H1 (cell line): Measurements from ENCODE around the gene FERMT1. TPM values are rescaled to one million over a fixed set of nuclear protein-coding genes. Genes with fewer than 3 reads are reported as not detected.

Source experiments
- CTCF ChIA-PET: fragments of 300-600 bp; sonication (Branson Sonifier 250); formaldehyde crosslinking; loops from one replicate; lab custom pipeline; 2021; ENCODE audit not compliant: partially characterized antibody; lab: Charles Lee
- POLR2A ChIA-PET: fragments of 300-600 bp; sonication (Branson Sonifier 250); formaldehyde crosslinking; loops from one replicate; lab custom pipeline; 2021; ENCODE audit warnings: inconsistent platforms; ENCODE audit not compliant: partially characterized antibody; lab: Charles Lee
- DNase-seq, 2 experiments: peaks; one replicate each; pipeline versions ENCODE4 v3.0.0 to v3.0.0-alpha.2; 2010 to 2022; ENCODE audit warnings: low spot score in 2 of 2, low read depth in 1 of 2, mixed read lengths in 1 of 2
- FAIRE-seq: peaks from 2 replicates; lab custom pipeline; 2011; peaks lifted over from hg19 to GRCh38; lab: Jason Lieb, UNC
- H2AFZ ChIP-seq: 2 replicates; pipeline ENCODE4 v1.8.1; 2012; ENCODE audit warnings: low read length, inconsistent platforms
- H2AK5ac ChIP-seq: 2 replicates; pipeline ENCODE4 v1.6.1; 2013; ENCODE audit warnings: low read depth, low read length
- H2BK120ac ChIP-seq: replicated peaks from 2 replicates; pipeline ENCODE3; 2013; ENCODE audit warnings: low read depth, low read length, inconsistent platforms
- H2BK12ac ChIP-seq: 2 replicates; pipeline ENCODE4 v1.6.1; 2013; ENCODE audit warnings: low read depth, low read length
- H2BK15ac ChIP-seq: 2 replicates; pipeline ENCODE4 v1.6.1; 2013; ENCODE audit warnings: low read length
- H2BK20ac ChIP-seq: 2 replicates; pipeline ENCODE4 v1.6.1; 2013; ENCODE audit warnings: low read length
- H2BK5ac ChIP-seq: 2 replicates; pipeline ENCODE4 v1.6.1; 2013; ENCODE audit warnings: low read depth, low read length
- H3K14ac ChIP-seq: 2 replicates; pipeline ENCODE4 v1.6.1; 2013; ENCODE audit warnings: inconsistent platforms; ENCODE audit not compliant: insufficient read length
- H3K18ac ChIP-seq: 2 replicates; pipeline ENCODE4 v1.6.1; 2013; ENCODE audit warnings: low read length; ENCODE audit errors: extremely low read depth
- H3K23ac ChIP-seq: 2 replicates; pipeline ENCODE4 v1.6.1; 2013; ENCODE audit warnings: inconsistent platforms; ENCODE audit not compliant: insufficient read length
- H3K23me2 ChIP-seq: 2 replicates; pipeline ENCODE4 v1.6.1; 2013; ENCODE audit warnings: low read depth, low read length
- H3K27ac ChIP-seq: 2 replicates; pipeline ENCODE4 v1.6.1; 2011; ENCODE audit warnings: low read depth, low read length, inconsistent platforms
- H3K27me3 ChIP-seq, 4 experiments: replicated peaks in 1 of 4; 1 replicate in 1 of 4; 2 replicates in 3 of 4; pipeline versions ENCODE4 v1.6.1 to v1.8.1; 2011 to 2013; ENCODE audit warnings: low read length in 3 of 4, mild to moderate bottlenecking in 3 of 4, inconsistent platforms in 2 of 4, mixed read lengths in 2 of 4, moderate library complexity in 1 of 4; ENCODE audit not compliant: control insufficient read depth in 3 of 4, insufficient read depth in 3 of 4; ENCODE audit errors: extremely low read depth in 1 of 4
- H3K36me3 ChIP-seq, 4 experiments: 2 replicates each; pipeline versions ENCODE4 v1.6.1 to v1.8.1; 2011 to 2013; ENCODE audit warnings: mild to moderate bottlenecking in 4 of 4, low read length in 3 of 4, moderate library complexity in 2 of 4, control low read depth in 1 of 4, inconsistent platforms in 1 of 4; ENCODE audit not compliant: insufficient read depth in 4 of 4, control insufficient read depth in 2 of 4
- H3K4ac ChIP-seq: replicated peaks from 2 replicates; pipeline ENCODE3; 2013; ENCODE audit warnings: low read length, low read depth, mixed read lengths, inconsistent platforms; ENCODE audit not compliant: insufficient read length
- H3K4me1 ChIP-seq, 4 experiments: replicated peaks in 1 of 4; 1 replicate in 1 of 4; 2 replicates in 3 of 4; pipeline versions ENCODE4 v1.6.1 to v1.8.1; 2011 to 2013; ENCODE audit warnings: low read length in 3 of 4, inconsistent platforms in 2 of 4, mixed read lengths in 1 of 4; ENCODE audit not compliant: insufficient read depth in 4 of 4, control insufficient read depth in 3 of 4
- H3K4me2 ChIP-seq, 2 experiments: 2 replicates each; pipeline versions ENCODE4 v1.6.1 to v1.8.1; 2011 to 2013; ENCODE audit warnings: low read depth in 2 of 2, low read length in 2 of 2, control low read depth in 1 of 2, inconsistent platforms in 1 of 2, mild to moderate bottlenecking in 1 of 2; ENCODE audit not compliant: insufficient read depth in 1 of 2
- H3K4me3 ChIP-seq, 4 experiments: fragments of 200-600, 300-600 bp in 1 of 4; sonication (generic), shearing (Covaris generic), sonication (Bioruptor Twin) in 1 of 4; 2 replicates each; pipeline versions ENCODE4 v1.5.1 to v1.8.1; 2011 to 2016; ENCODE audit warnings: low read length in 4 of 4, low read depth in 3 of 4, control low read depth in 2 of 4, inconsistent platforms in 2 of 4, mild to moderate bottlenecking in 2 of 4, mixed read lengths in 1 of 4, moderate library complexity in 1 of 4; ENCODE audit not compliant: insufficient read depth in 2 of 4; ENCODE audit errors: extremely low read depth in 1 of 4
- H3K56ac ChIP-seq: replicated peaks from 2 replicates; pipeline ENCODE3; 2013; ENCODE audit warnings: low read depth, mild to moderate bottlenecking, mixed read lengths, low read length, inconsistent platforms; ENCODE audit not compliant: insufficient read length
- H3K79me1 ChIP-seq: 2 replicates; pipeline ENCODE4 v1.6.1; 2013; ENCODE audit warnings: low read depth, low read length, control low read depth
- H3K79me2 ChIP-seq, 2 experiments: 2 replicates each; pipeline versions ENCODE4 v1.6.1 to v1.8.1; 2012 to 2013; ENCODE audit warnings: low read length in 2 of 2, mild to moderate bottlenecking in 2 of 2, inconsistent platforms in 1 of 2; ENCODE audit not compliant: insufficient read depth in 2 of 2, control insufficient read depth in 1 of 2
- H3K9ac ChIP-seq, 4 experiments: replicated peaks in 1 of 4; 1 replicate in 1 of 4; 2 replicates in 3 of 4; pipeline versions ENCODE4 v1.6.1 to v1.8.1; 2011 to 2013; ENCODE audit warnings: low read depth in 3 of 4, low read length in 3 of 4, control low read depth in 2 of 4, mild to moderate bottlenecking in 2 of 4, moderate library complexity in 2 of 4, inconsistent platforms in 1 of 4; ENCODE audit errors: extremely low read depth in 1 of 4
- H3K9me3 ChIP-seq, 2 experiments: 2 replicates each; pipeline versions ENCODE4 v1.6.1 to v1.8.1; 2012 to 2013; ENCODE audit warnings: mild to moderate bottlenecking in 2 of 2, moderate library complexity in 2 of 2, control low read depth in 1 of 2, inconsistent platforms in 1 of 2, low read depth in 1 of 2, low read length in 1 of 2, mixed read lengths in 1 of 2; ENCODE audit not compliant: insufficient read depth in 2 of 2
- H4K20me1 ChIP-seq, 2 experiments: replicated peaks in 1 of 2; 2 replicates each; pipeline versions ENCODE3 to v1.8.1; 2011 to 2013; ENCODE audit warnings: inconsistent platforms in 2 of 2, low read length in 2 of 2, mild to moderate bottlenecking in 1 of 2; ENCODE audit not compliant: insufficient read depth in 2 of 2, control insufficient read depth in 1 of 2
- H4K5ac ChIP-seq: 2 replicates; pipeline ENCODE4 v1.6.1; 2013; ENCODE audit warnings: low read length, low read depth, mixed read lengths, inconsistent platforms; ENCODE audit not compliant: insufficient read length
- H4K8ac ChIP-seq: 2 replicates; pipeline ENCODE4 v1.8.0; 2013; ENCODE audit warnings: mild to moderate bottlenecking, moderate library complexity, low read length, inconsistent platforms; ENCODE audit not compliant: insufficient read depth; ENCODE audit errors: extremely low read depth
- H4K91ac ChIP-seq: replicated peaks from 2 replicates; pipeline ENCODE3; 2013; ENCODE audit warnings: low read length, mixed read lengths, inconsistent platforms; ENCODE audit not compliant: insufficient read length
- ATF2 ChIP-seq: IDR thresholded peaks from 2 replicates; pipeline ENCODE4 v1.6.1; 2012; ENCODE audit warnings: low read length, inconsistent platforms
- CREB1 ChIP-seq: IDR thresholded peaks from 2 replicates; pipeline ENCODE4 v1.6.1; 2012; ENCODE audit warnings: inconsistent platforms
- EP300 ChIP-seq, 2 experiments: IDR thresholded peaks; 1 replicate in 1 of 2; 2 replicates in 1 of 2; pipeline ENCODE4 v1.6.1; 2011 to 2012; ENCODE audit warnings: low read depth in 2 of 2, low read length in 2 of 2, mild to moderate bottlenecking in 2 of 2, borderline replicate concordance in 1 of 2, inconsistent platforms in 1 of 2, moderate library complexity in 1 of 2
- HDAC6 ChIP-seq: IDR thresholded peaks from one replicate; pipeline ENCODE4 v1.7.1; 2012; ENCODE audit warnings: low read depth, mild to moderate bottlenecking, inconsistent platforms, low read length, moderate library complexity
- JUN ChIP-seq: IDR thresholded peaks from 2 replicates; pipeline ENCODE4 v1.6.1; 2011; ENCODE audit warnings: low read depth, mild to moderate bottlenecking, improper control_type of control experiment, low read length
- NRF1 ChIP-seq: IDR thresholded peaks from 2 replicates; pipeline ENCODE4 v1.6.1; 2011; ENCODE audit warnings: mild to moderate bottlenecking, low read depth, low read length, improper control_type of control experiment
- POU5F1 ChIP-seq: IDR thresholded peaks from 2 replicates; pipeline ENCODE4 v1.6.1; 2011; ENCODE audit warnings: low read depth, mild to moderate bottlenecking, low read length, moderate library complexity
- RAD21 ChIP-seq, 2 experiments: IDR thresholded peaks in 1 of 2; conservative IDR thresholded peaks in 1 of 2; 2 replicates each; pipeline ENCODE4 v1.6.1; 2011; ENCODE audit warnings: low read depth in 2 of 2, low read length in 2 of 2, improper control_type of control experiment in 1 of 2, inconsistent platforms in 1 of 2, mild to moderate bottlenecking in 1 of 2, moderate library complexity in 1 of 2
- SAP30 ChIP-seq: fragments of 300-600 bp; sonication (generic); IDR thresholded peaks from 2 replicates; pipeline ENCODE4 v1.7.1; 2012; ENCODE audit warnings: low read length, moderate library complexity, mild to moderate bottlenecking, inconsistent platforms; ENCODE audit not compliant: insufficient read depth, insufficient replicate concordance
- TAF1 ChIP-seq: IDR thresholded peaks from 2 replicates; pipeline ENCODE4 v1.6.1; 2011; ENCODE audit warnings: mild to moderate bottlenecking, low read depth, low read length
- YY1 ChIP-seq: IDR thresholded peaks from 2 replicates; pipeline ENCODE4 v1.6.1; 2011; ENCODE audit warnings: low read depth, mild to moderate bottlenecking, low read length
- WGBS, 2 experiments: shearing (Covaris generic) in 1 of 2; methylation state at CpG; one replicate each; pipeline versions ENCODE4 v1.1.6 to v1.1.7; 2013 to 2015; ENCODE audit warnings: low lambda C conversion rate in 2 of 2, mixed read lengths in 2 of 2, inconsistent platforms in 1 of 2, low coverage in 1 of 2, missing lambda C conversion rate in 1 of 2; ENCODE audit not compliant: insufficient replicate concordance in 2 of 2, insufficient coverage in 1 of 2, insufficient read length in 1 of 2; ENCODE audit errors: extremely low coverage in 1 of 2, missing lambda C conversion rate in 1 of 2; 5-methylcytosine and 5-hydroxymethylcytosine counted together
- polyA plus RNA-seq, 7 experiments: library from polyadenylated mRNA; depleted of rRNA in 3 of 7; stranded (reverse) in 5 of 7; unstranded in 2 of 7; fragments of >200 nt in 5 of 7; fragments of 200-250 nt in 2 of 7; gene quantifications; 1 replicate in 5 of 7; 2 replicates in 1 of 7; 4 replicates in 1 of 7; pipeline versions ENCODE4 v1.2.1 to v1.2.3, GENCODE V29; 2011 to 2013; ENCODE audit warnings: missing spikeins in 2 of 7, mixed read lengths in 2 of 7
- total RNA-seq: library from RNA; stranded (reverse); fragmentation: NEBNext Ultra II Directional; extraction: Animal tissue kit (Norgen Biotek cat#: 25700); gene quantifications from 2 replicates; pipeline ENCODE4 v1.2.1, GENCODE V29; 2021
- TF ChIP-seq, protein P1 (sequence below): IDR thresholded peaks from 2 replicates; pipeline ENCODE4 v1.6.1; 2012; ENCODE audit warnings: inconsistent platforms

FERMT1 gene
- total and polyA plus RNA-seq, 2 of the 8 experiments (the other 6 are each of a cell fraction or from before 2014, with no cell fraction given): 4.2 to 17.8 TPM

- no peak overlapping the region for H3K23ac ChIP-seq
- H3K27me3 ChIP-seq: peaks cover 0 to 5% (median 3%) of the 10 kb centered on the region in 4 experiments; a peak in 4 of 7 replicates
- peaks cover 0 to 8% (median 6%) of the 10 kb centered on the region in 4 experiments; a peak in 4 of 7 replicates for H3K4me1 ChIP-seq
- no peaks in the 10 kb centered on the region for H3K23me2 ChIP-seq
- no peak overlapping the region for H3K27ac ChIP-seq
- no peak overlapping the region for H4K91ac ChIP-seq
- no peak for DNase-seq
- no peak overlapping the region for H3K18ac ChIP-seq
- no peak overlapping the region for H4K8ac ChIP-seq
- no peaks in the 10 kb centered on the region for H4K20me1 ChIP-seq
- POLR2A ChIA-PET: no interaction called here
- H2BK12ac ChIP-seq: no peak overlapping the region
- no peak overlapping the region for H2BK120ac ChIP-seq
- no peak overlapping the region for H2BK15ac ChIP-seq
- H3K79me1 ChIP-seq: no peaks in the 10 kb centered on the region
- no peak overlapping the region for H2AFZ ChIP-seq
- H3K14ac ChIP-seq: no peak overlapping the region
- no peak overlapping the region for H3K9ac ChIP-seq
- peaks cover 9 to 20% of the 10 kb centered on the region in 2 experiments; a peak in 2 of 4 replicates for H3K9me3 ChIP-seq
- no peak overlapping the region for H3K4ac ChIP-seq
- H4K5ac ChIP-seq: no peak overlapping the region
- CTCF ChIA-PET: no interaction called here
- WGBS, 2 experiments: 96% methylated on average over 3 of the region's 3 CpGs; no CpG with 5 or more reads in 1 of the 2 experiments
- no peak overlapping the region for H3K4me3 ChIP-seq
- H2BK20ac ChIP-seq: no peak overlapping the region
- H2BK5ac ChIP-seq: no peak overlapping the region
- peaks cover 3 to 39% (median 26%) of the 10 kb centered on the region in 4 experiments; a peak in 7 of 8 replicates for H3K36me3 ChIP-seq
- no peak overlapping the region for H2AK5ac ChIP-seq
- no peak overlapping the region for H3K4me2 ChIP-seq
- H3K56ac ChIP-seq: no peak overlapping the region
- FAIRE-seq: no peak
- H3K79me2 ChIP-seq: no peaks in the 10 kb centered on the region
- TF ChIP-seq SAP30: no peak
- no peak for TF ChIP-seq CREB1
- no peak for TF ChIP-seq YY1
- no peak for TF ChIP-seq HDAC6
- TF ChIP-seq TAF1: no peak
- no peak for TF ChIP-seq NRF1
- TF ChIP-seq POU5F1: no peak
- TF ChIP-seq, protein P1, sequence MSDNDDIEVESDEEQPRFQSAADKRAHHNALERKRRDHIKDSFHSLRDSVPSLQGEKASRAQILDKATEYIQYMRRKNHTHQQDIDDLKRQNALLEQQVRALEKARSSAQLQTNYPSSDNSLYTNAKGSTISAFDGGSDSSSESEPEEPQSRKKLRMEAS: no peak
- no peak for TF ChIP-seq ATF2
- TF ChIP-seq RAD21 (IDR thresholded peaks at IDR 0.05 in 1 of 2, conservative IDR thresholded peaks at IDR 0.05 in 1 of 2; ENCODE audit: low read depth in 2 of 2, low read length in 2 of 2): no peak
- TF ChIP-seq EP300 (IDR thresholded peaks at IDR 0.05; ENCODE audit: borderline replicate concordance in 1 of 2, low read depth in 2 of 2, low read length in 2 of 2): no peak
- TF ChIP-seq JUN: no peak
These were observed 6.1 kb downstream of the FERMT1 start for GRCh38 chr20:6116758-6117157.
